GM18511 (cell line): Measurements from ENCODE around the gene OR10G7.

Source experiments
- ATAC-seq: cut with Tn5 transposase; IDR thresholded peaks from one replicate; pipeline ENCODE4 v1.9.1; 2021; ENCODE audit warnings: mild to moderate bottlenecking, moderate library complexity; ENCODE audit not compliant: unreplicated experiment

Gene OR10G7, protein sequence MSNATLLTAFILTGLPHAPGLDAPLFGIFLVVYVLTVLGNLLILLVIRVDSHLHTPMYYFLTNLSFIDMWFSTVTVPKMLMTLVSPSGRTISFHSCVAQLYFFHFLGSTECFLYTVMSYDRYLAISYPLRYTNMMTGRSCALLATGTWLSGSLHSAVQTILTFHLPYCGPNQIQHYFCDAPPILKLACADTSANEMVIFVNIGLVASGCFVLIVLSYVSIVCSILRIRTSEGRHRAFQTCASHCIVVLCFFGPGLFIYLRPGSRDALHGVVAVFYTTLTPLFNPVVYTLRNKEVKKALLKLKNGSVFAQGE

DNA sequence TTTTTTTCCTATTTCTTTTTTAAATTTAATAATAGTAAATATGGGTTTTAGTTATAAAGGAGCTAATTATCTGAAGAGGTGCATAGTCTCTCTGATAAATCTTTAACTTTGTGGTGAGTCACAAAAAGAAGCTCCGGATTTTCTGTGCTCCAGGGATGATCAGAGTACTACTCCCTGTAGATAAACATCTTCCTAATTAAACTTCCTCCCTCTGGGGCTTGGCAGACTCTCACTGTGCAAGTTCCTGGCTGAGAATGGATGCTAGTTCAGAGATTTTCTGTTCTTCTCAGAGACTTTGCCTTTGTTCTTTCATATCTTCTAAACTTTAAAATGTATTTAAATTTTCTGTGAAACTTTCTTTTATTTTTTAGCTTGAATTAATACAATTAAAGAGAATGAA, at the start of gene OR10G7:
Gene OR10G7, minus strand, starts transcription at position 72 of the 400 bp plus-strand sequence. CDS start 2,324 bp downstream, outside the sequence.
- ATAC-seq, result no peak

DNA sequence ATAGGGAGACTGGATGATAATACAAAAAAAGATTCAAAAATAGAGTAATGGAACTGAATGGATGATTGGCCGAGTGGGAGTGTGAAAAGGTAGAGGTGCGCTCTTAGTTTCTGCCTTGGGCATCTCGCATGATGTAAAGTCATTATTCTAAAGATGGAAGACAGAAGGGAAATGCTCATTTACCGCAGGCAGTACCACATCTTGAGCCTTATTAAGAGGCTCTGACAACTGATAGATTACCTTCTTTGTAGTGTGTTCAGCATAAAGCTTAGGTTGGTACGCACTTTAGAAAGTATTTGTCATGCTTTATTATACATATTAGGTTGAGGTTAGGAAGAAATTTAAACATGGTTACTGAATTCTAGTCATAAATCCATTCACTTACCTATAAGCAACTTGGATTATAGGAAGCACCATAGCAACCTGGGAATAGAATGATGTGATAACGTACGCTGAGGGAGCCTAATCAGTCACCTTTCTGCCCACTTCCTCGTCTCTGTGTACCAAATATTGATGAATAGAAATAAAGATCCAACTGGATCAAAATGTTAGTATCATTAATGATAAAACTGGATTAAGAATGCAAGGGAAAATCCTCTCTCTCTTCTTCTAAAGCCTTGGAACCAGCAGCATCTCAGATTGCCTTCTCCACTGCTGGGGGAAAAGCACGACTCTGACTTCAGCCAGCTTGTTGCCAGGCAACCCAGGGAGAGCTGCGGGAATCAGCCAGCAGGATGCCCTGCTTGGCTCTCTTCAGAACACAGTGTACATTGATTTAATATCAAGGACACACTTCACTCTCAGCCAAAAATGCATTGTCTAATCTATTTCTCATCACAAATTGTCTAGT, 45.1 kb upstream of the OR10G7 start:
- no peak for ATAC-seq

DNA sequence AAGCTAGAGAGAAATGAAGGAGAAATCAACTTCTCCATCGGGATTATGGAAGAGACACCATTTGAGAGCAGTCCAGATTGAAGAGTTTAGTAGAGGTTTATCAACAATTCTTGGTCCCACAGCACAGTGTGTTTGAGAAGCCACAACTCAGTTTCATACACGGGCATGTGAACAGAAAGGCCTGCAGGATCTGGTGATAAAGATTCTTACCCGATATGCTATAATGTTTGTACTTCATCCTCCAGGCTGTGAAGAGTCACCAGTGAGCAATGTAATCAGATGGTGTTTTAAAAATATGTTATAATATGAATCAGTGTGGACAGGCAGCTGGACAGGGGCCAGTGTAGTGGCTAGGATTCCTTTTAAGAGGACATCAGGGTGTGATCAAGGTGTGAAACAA, 44.5 kb upstream of the OR10G7 start:
- ATAC-seq, result no peak

DNA sequence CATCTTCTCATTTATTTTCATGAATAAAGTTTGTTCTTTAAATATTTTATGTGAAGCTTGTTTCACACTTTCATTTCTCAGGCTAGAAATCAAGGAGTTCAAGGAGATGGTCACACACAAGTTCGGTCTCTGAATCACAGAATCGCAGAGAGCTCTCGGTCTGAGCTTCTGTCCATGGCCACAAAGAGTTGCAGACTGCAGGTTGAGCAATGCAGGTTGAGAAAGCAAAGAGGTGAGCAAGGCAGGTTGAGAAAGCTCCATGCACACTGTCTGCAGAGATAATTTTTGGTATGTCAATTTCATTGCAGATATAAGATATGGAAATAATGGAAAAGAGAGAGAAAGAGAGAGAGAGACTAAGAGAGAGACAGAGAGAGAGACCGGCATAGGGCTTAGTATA, 41.2 kb upstream of the OR10G7 start:
- no peak for ATAC-seq

DNA sequence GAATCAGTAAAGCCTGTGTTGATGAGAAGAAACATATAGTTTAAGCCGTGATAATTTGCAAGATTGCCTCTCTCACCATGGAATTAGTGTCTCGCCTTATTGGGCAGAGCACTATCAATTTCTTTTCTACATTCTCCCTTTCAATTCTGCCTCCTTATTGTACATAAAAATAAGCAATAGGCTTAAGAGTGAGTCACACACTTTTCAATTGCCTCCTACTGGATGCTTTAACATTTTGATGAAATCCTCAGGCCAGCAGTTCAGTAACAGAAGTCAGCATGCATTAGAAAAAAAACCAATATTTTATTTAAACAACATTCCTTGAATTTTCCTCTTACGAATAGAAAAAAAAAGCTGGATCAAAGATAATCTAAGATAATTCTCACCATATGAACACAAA, 40.4 kb upstream of the OR10G7 start:
- no peak for ATAC-seq

DNA sequence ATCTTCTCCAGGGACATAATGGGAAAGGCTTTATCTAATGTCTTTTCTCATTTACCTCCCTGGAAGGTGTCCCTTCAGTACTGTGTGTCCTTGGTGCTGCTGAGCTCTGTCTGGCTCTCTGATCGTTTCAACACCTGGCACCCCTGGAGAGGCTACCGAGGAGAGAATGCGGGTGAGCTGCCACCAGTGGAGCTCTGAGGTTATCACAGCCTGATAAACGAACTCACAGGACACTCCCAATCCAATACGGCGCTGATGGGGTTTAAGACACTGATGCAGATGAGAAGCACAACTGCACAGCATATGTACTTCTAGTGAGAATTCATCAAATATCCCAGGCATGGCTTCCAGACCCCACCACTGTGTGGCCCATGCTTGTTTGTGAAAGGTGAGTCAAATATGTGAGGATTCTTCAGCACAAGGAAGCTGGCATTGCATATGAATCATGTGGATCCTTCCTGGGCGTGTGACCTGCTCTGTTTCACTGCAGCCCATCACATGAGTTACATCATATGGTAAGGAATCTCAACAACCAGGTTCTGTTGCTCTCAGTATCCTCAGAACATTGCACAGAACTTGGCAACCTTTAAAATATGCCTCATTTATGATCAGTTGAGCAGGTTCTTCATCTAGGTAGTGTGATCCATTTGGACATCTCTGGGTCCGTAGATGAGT, 39.3 kb upstream of the OR10G7 start:
- no peak for ATAC-seq

DNA sequence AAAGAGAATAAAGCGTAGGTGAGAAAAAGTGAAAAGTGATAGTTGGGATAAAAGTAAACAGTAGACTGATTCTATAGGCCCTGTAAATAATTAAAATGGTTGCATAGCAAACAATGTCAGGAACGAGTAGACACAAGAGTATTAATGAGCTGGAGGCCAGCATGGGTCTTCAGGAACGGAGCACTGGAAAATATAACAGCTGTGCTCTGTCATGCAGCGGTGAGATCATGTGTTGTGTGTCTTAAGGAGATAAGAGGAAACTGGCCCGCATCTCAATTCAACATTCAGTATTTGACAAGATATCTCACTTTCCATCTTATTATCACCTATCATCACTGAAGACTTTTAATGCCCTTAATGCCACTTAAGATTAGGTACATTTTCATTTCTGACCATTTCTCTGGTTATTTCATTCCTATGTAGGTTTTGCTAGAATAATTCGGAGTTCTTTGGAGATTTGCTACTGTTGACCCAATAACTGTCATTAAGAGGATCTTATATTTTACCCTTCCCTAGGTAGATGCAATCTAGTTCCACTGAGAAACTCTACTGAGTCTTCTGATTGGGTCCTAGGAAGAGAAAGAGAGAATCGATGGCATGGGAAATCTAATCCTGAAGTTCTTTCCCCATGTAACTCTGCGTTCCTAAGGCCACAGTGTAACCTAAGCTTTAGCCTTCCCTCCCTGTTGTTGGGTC, 38.7 kb upstream of the OR10G7 start:
- ATAC-seq, result no peak

DNA sequence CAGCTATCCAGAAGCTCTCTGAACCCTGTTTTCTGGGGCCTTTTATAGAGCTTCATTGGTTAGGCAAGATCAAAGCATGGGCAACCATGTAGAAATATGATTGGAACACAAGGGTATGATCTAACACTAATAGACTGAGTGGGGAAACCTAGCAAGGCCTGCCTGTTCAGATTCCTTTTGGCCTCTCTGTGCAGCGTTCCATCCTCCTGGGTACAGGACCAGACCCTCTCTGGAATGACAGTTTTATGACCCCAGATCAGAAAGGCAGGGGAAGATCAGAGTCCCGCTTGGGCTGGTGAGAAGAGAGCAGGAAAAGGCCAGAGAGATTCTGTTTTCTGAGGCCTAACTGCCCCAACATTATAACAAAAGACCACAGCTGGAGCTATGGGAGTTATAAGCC, 37.5 kb upstream of the OR10G7 start:
- no peak for ATAC-seq

DNA sequence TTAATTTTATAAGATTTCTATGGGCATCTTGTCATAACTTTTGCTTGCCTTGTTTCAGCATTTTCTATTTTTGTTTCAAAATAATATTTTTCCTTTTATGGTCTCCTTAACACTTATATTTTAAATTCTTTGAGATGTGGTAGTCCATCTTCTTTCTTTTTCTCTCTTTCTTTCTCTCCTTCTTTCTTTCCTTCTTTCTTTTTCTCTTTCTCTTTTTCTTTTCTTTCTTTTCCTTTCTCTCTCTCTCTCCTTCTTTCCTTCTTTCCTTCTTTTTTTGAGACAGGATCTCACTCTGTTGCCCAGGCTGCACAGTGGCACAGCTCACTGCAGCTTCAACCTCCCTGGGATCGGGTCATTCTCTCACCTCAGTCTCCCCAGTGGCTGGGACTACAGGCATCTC, 36.1 kb upstream of the OR10G7 start:
- ATAC-seq, result no peak

DNA sequence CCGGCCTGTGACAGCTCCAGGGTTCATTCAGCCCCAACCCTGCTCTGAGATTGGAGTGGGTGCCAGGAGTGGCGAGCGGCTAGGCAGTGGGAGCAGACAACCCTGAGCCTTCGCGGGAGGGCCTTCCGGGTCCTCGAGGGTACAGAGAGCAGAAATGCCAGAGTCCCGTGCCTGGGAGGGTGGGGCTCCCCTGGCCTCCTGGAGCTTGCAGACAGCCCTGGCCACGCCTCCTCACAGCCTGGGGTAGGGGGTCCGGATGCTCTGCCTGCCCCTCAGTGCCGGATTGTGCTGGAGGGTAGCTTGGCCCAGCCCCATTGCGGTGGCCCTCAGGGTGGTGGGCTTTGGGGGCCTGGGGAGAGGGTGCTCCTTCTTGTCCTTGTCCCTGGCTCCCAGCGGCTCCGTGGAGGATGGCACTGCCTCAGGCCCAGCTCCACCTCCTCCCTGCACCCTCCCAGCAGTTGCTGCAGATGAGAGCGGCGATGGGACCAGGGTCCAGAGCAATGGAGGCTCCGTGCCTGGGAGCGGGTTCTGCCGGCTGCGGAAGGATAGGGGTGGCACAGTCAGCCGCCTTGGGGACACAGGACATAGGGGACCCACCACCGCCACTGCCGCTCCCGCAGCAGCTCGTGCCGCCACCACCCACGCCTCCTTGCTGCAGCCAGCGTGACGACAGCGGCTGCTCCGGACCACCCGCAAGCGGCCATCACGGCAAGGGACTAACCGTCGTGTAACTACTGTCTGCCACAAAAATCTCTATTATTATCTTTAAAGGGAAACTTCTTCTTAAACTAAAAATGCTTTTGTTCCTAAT, 34.9 kb upstream of the OR10G7 start:
- ATAC-seq, result peak; percentile 76

DNA sequence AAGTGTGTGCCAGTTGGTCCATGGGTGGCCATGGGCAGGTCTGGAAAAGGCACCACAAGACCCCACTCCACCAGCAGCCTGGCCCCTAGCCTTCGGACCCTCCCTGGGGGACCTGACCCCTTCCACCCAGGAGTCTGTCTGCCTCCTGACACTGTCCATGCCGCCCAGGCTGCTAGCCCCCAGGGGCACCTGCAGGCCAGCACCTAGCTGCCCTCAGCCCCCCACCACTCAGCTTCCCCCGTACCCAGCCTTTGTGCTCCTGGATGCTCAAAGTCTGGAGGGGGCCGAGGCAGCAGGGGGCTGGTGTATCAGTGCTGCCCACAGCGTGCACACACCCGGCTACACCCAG, 34.3 kb upstream of the OR10G7 start:
- no peak for ATAC-seq

DNA sequence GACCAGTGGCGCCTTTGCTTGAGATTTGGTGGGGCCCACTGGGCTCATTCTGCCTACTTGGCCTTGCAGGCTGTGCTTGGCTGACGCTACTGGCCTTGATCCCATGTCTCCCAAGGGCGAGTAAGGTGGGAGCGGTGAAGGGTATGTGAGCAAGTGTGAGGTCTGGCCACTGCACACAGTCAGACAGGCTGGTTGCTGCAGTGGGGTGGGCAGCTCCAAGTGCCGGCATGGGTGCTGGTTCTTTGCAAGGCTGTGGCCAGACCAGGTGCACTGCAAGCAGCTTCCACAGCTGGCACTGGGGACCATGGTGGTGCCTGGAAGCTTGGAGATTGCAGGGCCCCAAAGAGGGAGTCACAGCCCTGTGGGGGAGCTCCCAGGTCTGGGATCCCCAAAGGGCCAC, 33.4 kb upstream of the OR10G7 start:
- ATAC-seq, result no peak

DNA sequence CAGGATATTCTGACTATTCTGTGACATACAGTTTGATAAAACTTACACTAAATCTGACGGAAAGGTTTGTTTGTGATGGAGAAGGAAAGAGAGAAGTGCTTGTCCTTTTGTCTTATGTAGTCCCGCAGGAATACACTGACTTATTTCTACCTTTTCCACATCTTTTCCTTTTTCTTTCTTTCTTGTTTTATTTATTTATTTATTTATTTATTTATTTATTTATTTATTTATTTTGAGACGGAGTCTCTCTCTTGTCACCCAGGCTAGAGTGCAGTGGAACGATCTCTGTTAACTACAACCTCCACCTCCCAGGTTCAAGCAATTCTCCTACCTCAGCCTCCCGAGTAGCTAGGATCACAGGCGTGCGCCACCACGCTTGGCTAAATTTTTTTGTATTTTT, 31.0 kb upstream of the OR10G7 start:
- ATAC-seq, result no peak

DNA sequence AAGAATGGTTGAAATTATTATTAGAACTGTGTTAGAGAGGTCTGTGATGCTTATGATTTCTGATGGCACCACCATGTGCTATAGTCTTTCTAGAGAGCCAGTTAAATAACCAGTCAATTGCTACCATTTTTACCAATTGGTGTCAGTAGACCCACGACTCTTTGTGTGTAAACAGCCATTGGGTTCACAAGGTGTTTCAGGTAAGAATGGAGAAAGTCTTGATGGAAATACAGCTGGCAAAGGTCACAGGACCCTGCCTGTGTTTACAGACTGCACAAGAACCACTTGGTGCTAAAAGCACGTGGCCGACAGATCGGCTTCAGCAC, 30.5 kb upstream of the OR10G7 start:
- peak; percentile 0 for ATAC-seq

DNA sequence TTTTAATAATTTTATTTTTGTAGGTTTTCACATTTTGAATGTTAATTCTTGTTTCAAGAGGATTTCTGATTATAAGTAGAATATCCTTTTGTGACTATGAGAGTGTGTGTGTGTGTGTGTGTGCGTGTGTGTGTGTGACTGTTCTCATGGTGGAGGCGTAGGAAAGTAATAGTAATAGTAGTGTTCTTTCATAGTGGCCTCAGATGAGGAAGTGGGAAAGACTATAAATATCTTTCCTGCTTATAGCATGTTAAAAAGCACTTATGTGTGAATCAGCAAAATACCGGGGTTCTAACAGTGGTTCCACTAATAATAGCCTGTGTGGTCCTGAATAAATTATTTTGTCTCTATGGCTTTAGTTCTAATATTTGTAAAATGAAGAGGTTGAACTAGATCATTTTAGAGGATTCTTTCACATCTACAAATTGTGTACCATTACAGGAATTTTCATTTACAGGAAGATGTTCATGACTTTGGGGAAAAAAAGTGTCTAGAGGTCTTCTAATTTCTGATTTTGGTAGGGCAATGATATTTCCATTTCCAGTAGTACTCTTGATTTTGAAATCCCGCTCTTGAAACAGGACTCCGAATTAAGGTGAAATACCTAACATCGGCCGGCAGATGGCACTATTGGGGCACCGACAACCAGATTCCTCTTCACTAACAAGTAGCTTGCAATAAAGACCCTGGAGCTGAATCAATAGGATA, 29.9 kb upstream of the OR10G7 start:
- ATAC-seq, result peak; percentile 87

DNA sequence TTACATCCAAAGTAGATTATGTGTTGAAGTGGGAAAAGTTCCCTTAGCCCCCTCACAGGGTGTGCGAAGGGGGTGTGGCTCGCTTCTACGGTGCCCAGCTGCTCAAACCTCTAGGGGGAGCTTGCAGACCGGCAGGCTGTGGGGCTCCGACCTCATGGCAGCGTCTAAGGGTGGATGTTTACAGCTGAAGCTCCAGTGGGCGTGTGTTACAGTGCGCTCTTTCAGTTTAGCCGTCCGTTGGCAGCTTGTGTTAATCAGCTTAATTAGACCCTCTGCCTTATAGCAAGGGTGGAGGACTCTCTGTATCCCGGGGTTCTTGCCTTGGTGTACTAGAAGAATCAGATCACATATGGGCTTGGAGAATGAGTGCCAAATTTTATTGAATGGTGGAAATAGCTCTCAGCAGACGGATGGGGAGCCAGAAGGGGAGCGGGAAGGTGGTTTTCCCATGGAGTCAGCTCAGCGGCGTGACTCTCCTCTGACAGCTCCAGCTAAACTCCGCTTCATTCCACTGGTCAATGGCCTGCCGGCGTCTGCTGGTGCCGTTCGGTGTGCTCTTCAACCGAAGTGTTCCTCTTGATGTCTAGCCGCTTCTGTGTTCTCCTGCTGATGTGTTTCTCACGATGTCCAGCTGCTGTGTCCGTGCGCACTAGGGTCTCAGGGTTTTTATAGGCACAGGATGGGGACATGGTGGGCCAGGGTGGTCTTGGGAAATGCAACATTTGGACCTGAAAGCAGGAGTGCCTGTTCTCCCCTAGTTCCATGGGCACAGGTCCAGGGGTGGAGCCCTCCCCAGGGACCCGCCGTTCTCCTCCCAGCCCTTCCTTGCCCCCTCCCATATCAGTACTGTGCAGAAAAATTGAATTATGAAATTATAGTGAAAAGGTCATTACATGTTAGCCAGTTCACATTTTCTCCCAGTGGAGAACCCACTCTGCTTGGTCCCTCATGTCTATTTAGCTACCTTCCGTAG, 28.6 kb upstream of the OR10G7 start:
- ATAC-seq, result peak; percentile 74

DNA sequence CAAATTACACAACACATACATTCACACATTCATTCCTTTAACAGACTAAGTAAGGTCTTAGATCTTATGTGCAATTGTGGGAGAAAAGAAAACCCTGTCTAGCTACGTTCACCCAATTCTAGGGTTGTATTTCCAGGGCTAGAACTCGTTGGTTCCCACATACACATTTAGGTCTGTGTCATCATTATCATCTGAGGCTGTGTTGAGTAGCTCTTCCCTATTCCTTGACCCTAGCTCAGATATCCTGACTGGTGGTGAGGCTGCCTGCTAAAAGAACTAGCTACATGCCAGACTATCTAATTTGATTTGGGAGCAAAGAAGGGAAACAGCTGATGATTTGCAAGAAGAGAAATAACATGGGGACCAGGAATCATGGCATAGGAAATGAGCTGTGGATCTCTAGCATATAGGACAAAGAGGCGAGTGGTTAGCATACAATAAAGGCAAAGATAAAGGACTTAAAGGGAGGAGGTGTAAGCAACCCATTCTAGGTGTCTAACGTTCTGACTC, 27.5 kb upstream of the OR10G7 start:
- no peak for ATAC-seq

DNA sequence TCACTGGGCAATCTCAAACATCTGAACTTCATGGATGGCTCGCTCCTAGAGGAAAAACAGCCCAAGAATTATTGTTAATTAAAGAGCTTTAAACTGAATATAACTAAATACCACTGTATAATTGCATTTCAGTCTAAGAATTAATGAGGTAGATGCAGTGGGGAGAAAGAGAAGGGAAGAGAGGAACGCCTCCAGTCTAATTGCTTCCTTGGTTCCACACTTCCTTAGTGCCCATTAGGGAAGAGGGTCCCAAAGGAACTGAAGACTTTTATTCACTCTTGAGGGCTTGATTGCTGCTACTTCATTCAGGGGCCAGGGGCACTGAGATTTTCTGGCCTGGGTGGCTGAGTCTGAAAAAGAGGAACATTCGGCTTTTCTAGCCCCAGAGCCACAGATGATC, 11.8 kb upstream of the OR10G7 start:
- no peak for ATAC-seq

DNA sequence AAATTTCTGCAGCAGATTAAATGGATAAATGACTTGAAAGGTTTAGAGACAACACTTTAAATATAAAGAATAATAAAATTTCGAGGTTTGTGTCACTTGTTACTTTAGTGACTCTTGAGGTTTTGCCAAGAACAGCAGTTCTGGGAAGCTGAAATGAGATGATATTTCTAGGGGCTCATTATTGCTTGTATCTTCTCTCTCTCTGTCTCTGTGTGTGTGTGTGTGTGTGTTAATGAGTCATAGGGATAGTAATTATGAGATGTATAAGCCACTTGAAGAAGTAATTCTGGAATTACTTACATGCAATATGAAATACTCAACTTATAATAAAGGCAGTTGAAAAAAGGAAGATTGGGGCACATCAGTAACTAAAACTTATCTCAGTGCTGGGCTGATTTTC, 9.6 kb upstream of the OR10G7 start:
- ATAC-seq, result no peak
